ENCODE data around the gene OXCT1.

Gene OXCT1

GRCh38 chr5:41763081-41763480 is 107.1 kb downstream of the OXCT1 start:
- TF ChIP-seq POLR2AphosphoS5 (IDR thresholded peaks at IDR 0.05; ENCODE audit: low read depth, low read length) (no peak), REST (IDR thresholded peaks at IDR 0.05; ENCODE audit: insufficient read depth in 1 of 2, low read depth in 2 of 2, low read length in 2 of 2) (no peak), TAF1 (IDR thresholded peaks at IDR 0.05; ENCODE audit: borderline replicate concordance, insufficient read depth, low read length) (no peak), SIN3A (IDR thresholded peaks at IDR 0.05; ENCODE audit: borderline replicate concordance, insufficient read depth, low read length) (no peak), FOXP2 (optimal IDR thresholded peaks at IDR 0.05; ENCODE audit: borderline replicate concordance, extremely low read depth, extremely low read length, insufficient read depth) (no peak)

GRCh38 chr5:41762426-41762825 is 107.8 kb downstream of the OXCT1 start:
- no peak for TF ChIP-seq SIN3A (IDR thresholded peaks at IDR 0.05; ENCODE audit: borderline replicate concordance, insufficient read depth, low read length)
- no peak for TF ChIP-seq TAF1 (IDR thresholded peaks at IDR 0.05; ENCODE audit: borderline replicate concordance, insufficient read depth, low read length)
- TF ChIP-seq POLR2AphosphoS5 (IDR thresholded peaks at IDR 0.05; ENCODE audit: low read depth, low read length): no peak
- TF ChIP-seq REST (IDR thresholded peaks at IDR 0.05; ENCODE audit: insufficient read depth in 1 of 2, low read depth in 2 of 2, low read length in 2 of 2): no peak
- TF ChIP-seq FOXP2 (optimal IDR thresholded peaks at IDR 0.05; ENCODE audit: borderline replicate concordance, extremely low read depth, extremely low read length, insufficient read depth): no peak

- TF ChIP-seq TAF1 (IDR thresholded peaks at IDR 0.05; ENCODE audit: borderline replicate concordance, insufficient read depth, low read length): no peak
- no peak for TF ChIP-seq POLR2AphosphoS5 (IDR thresholded peaks at IDR 0.05; ENCODE audit: low read depth, low read length)
- no peak for TF ChIP-seq REST (IDR thresholded peaks at IDR 0.05; ENCODE audit: insufficient read depth in 1 of 2, low read depth in 2 of 2, low read length in 2 of 2)
- TF ChIP-seq FOXP2 (optimal IDR thresholded peaks at IDR 0.05; ENCODE audit: borderline replicate concordance, extremely low read depth, extremely low read length, insufficient read depth): no peak
- no peak for TF ChIP-seq SIN3A (IDR thresholded peaks at IDR 0.05; ENCODE audit: borderline replicate concordance, insufficient read depth, low read length)
These were observed 108.6 kb downstream of the OXCT1 start for GRCh38 chr5:41761663-41762062.

- TF ChIP-seq REST (IDR thresholded peaks at IDR 0.05; ENCODE audit: insufficient read depth in 1 of 2, low read depth in 2 of 2, low read length in 2 of 2): no peak
- no peak for TF ChIP-seq TAF1 (IDR thresholded peaks at IDR 0.05; ENCODE audit: borderline replicate concordance, insufficient read depth, low read length)
- no peak for TF ChIP-seq SIN3A (IDR thresholded peaks at IDR 0.05; ENCODE audit: borderline replicate concordance, insufficient read depth, low read length)
- no peak for TF ChIP-seq POLR2AphosphoS5 (IDR thresholded peaks at IDR 0.05; ENCODE audit: low read depth, low read length)
- TF ChIP-seq FOXP2 (optimal IDR thresholded peaks at IDR 0.05; ENCODE audit: borderline replicate concordance, extremely low read depth, extremely low read length, insufficient read depth): no peak
These were observed 114.5 kb downstream of the OXCT1 start for GRCh38 chr5:41755705-41756104.

- TF ChIP-seq SIN3A (IDR thresholded peaks at IDR 0.05; ENCODE audit: borderline replicate concordance, insufficient read depth, low read length): no peak
- TF ChIP-seq FOXP2 (optimal IDR thresholded peaks at IDR 0.05; ENCODE audit: borderline replicate concordance, extremely low read depth, extremely low read length, insufficient read depth): no peak
- TF ChIP-seq TAF1 (IDR thresholded peaks at IDR 0.05; ENCODE audit: borderline replicate concordance, insufficient read depth, low read length): no peak
- no peak for TF ChIP-seq POLR2AphosphoS5 (IDR thresholded peaks at IDR 0.05; ENCODE audit: low read depth, low read length)
- no peak for TF ChIP-seq REST (IDR thresholded peaks at IDR 0.05; ENCODE audit: insufficient read depth in 1 of 2, low read depth in 2 of 2, low read length in 2 of 2)
These were observed 115.4 kb downstream of the OXCT1 start for GRCh38 chr5:41754857-41755256.

All from PFSK-1 (cell line).